H9 (cell line): ENCODE results near the gene ABCA12. TPM values are rescaled to one million over a fixed set of nuclear protein-coding genes. Genes with fewer than 3 reads are reported as not detected.

Experiments
- DNase-seq: peaks from one replicate; pipeline ENCODE4 v3.0.0-alpha.2; 2017
- H2AFZ ChIP-seq: one replicate; pipeline ENCODE4 v1.6.1; 2013; ENCODE audit warnings: mild to moderate bottlenecking, low read length, control low read depth, moderate library complexity
- H2AK5ac ChIP-seq: 2 replicates; pipeline ENCODE4 v1.6.1; 2013; ENCODE audit warnings: low read length, control low read depth, mixed read lengths; ENCODE audit not compliant: insufficient read length
- H2BK120ac ChIP-seq: one replicate; pipeline ENCODE4 v1.6.1; 2013; ENCODE audit warnings: low read depth, mild to moderate bottlenecking, low read length, control low read depth, inconsistent platforms; ENCODE audit not compliant: poor library complexity, severe bottlenecking
- H2BK12ac ChIP-seq: 2 replicates; pipeline ENCODE4 v1.6.1; 2013; ENCODE audit warnings: low read length, control low read depth, mixed read lengths, low read depth; ENCODE audit not compliant: insufficient read length
- H2BK15ac ChIP-seq: 2 replicates; pipeline ENCODE4 v1.6.1; 2013; ENCODE audit warnings: low read depth, low read length, control low read depth
- H2BK20ac ChIP-seq: one replicate; pipeline ENCODE4 v1.6.1; 2013; ENCODE audit warnings: low read depth, mild to moderate bottlenecking, low read length, control low read depth, inconsistent platforms; ENCODE audit not compliant: poor library complexity, severe bottlenecking
- H2BK5ac ChIP-seq: 2 replicates; pipeline ENCODE4 v1.6.1; 2013; ENCODE audit warnings: low read length, control low read depth, mixed read lengths; ENCODE audit not compliant: insufficient read length
- H3K14ac ChIP-seq: 2 replicates; pipeline ENCODE4 v1.6.1; 2013; ENCODE audit warnings: low read length, control low read depth; ENCODE audit not compliant: insufficient read depth
- H3K18ac ChIP-seq: 2 replicates; pipeline ENCODE4 v1.6.1; 2013; ENCODE audit warnings: low read depth, mild to moderate bottlenecking, mixed read lengths, low read length, control low read depth; ENCODE audit not compliant: insufficient read length
- H3K23ac ChIP-seq: 2 replicates; pipeline ENCODE4 v1.6.1; 2013; ENCODE audit warnings: low read length, control low read depth, mixed read lengths, low read depth; ENCODE audit not compliant: insufficient read length
- H3K23me2 ChIP-seq: 2 replicates; pipeline ENCODE4 v1.6.1; 2013; ENCODE audit warnings: low read depth, mild to moderate bottlenecking, mixed read lengths, low read length, control low read depth; ENCODE audit not compliant: insufficient read length, poor library complexity, severe bottlenecking
- H3K27ac ChIP-seq: 2 replicates; pipeline ENCODE4 v1.5.1; 2013; ENCODE audit warnings: low read length, control low read depth, mixed read lengths, low read depth; ENCODE audit not compliant: insufficient read length
- H3K27me3 ChIP-seq: 2 replicates; pipeline ENCODE4 v1.6.1; 2013; ENCODE audit warnings: low read length, control low read depth, inconsistent platforms; ENCODE audit not compliant: insufficient read depth
- H3K4ac ChIP-seq: 2 replicates; pipeline ENCODE4 v1.6.1; 2013; ENCODE audit warnings: low read depth, mild to moderate bottlenecking, control low read depth, inconsistent platforms, low read length, moderate library complexity
- H3K4me1 ChIP-seq: 2 replicates; pipeline ENCODE4 v1.6.1; 2013; ENCODE audit warnings: low read length, control low read depth, inconsistent platforms; ENCODE audit not compliant: insufficient read depth
- H3K4me2 ChIP-seq: 2 replicates; pipeline ENCODE4 v1.6.1; 2013; ENCODE audit warnings: low read length, control low read depth, mixed read lengths; ENCODE audit not compliant: insufficient read length, insufficient read depth
- H3K56ac ChIP-seq: 2 replicates; pipeline ENCODE4 v1.6.1; 2013; ENCODE audit warnings: low read depth, mild to moderate bottlenecking, mixed read lengths, low read length, control low read depth; ENCODE audit not compliant: insufficient read length
- H3K79me1 ChIP-seq: 2 replicates; pipeline ENCODE4 v1.6.1; 2013; ENCODE audit warnings: low read depth, mild to moderate bottlenecking, moderate library complexity, low read length, control low read depth, inconsistent platforms; ENCODE audit not compliant: insufficient read depth, poor library complexity, severe bottlenecking
- H3K79me2 ChIP-seq: 2 replicates; pipeline ENCODE4 v1.6.1; 2013; ENCODE audit warnings: low read length, control low read depth, inconsistent platforms; ENCODE audit not compliant: insufficient read depth
- H3K9ac ChIP-seq: 2 replicates; pipeline ENCODE4 v1.6.1; 2013; ENCODE audit warnings: low read length, control low read depth, mixed read lengths; ENCODE audit not compliant: insufficient read length; ENCODE audit errors: extremely low read depth
- H3K9me3 ChIP-seq: one replicate; pipeline ENCODE4 v1.6.1; 2013; ENCODE audit warnings: low read depth, low read length, inconsistent platforms; ENCODE audit not compliant: control insufficient read depth
- H3T11ph ChIP-seq: one replicate; pipeline ENCODE4 v1.6.1; 2013; ENCODE audit warnings: mild to moderate bottlenecking, low read length, control low read depth, inconsistent platforms
- H4K20me1 ChIP-seq: one replicate; pipeline ENCODE4 v1.6.1; 2013; ENCODE audit not compliant: control insufficient read depth, insufficient read length, insufficient read depth
- H4K5ac ChIP-seq: 2 replicates; pipeline ENCODE4 v1.6.1; 2013; ENCODE audit warnings: low read depth, mild to moderate bottlenecking, mixed read lengths, low read length, control low read depth; ENCODE audit not compliant: insufficient read length
- H4K8ac ChIP-seq: replicated peaks from 2 replicates; pipeline ENCODE4 v1.6.1; 2013; ENCODE audit warnings: low read length, control low read depth, mixed read lengths, low read depth; ENCODE audit not compliant: insufficient read length
- H4K91ac ChIP-seq: 2 replicates; pipeline ENCODE4 v1.6.1; 2013; ENCODE audit warnings: low read depth, mild to moderate bottlenecking, moderate library complexity, mixed read lengths, low read length, control low read depth; ENCODE audit not compliant: insufficient read length
- H3K27ac Mint-ChIP-seq, 3 experiments: 2 replicates in 2 of 3; 3 replicates in 1 of 3; pipeline ENCODE4 v1.8.0; 2020 to 2021; ENCODE audit warnings: mixed read lengths in 3 of 3, mild to moderate bottlenecking in 1 of 3, moderate library complexity in 1 of 3
- H3K27me3 Mint-ChIP-seq: 2 replicates; pipeline ENCODE4 v1.8.0; 2021; ENCODE audit warnings: low read depth, mild to moderate bottlenecking, moderate library complexity, mixed read lengths
- H3K36me3 Mint-ChIP-seq, 3 experiments: 2 replicates in 2 of 3; 3 replicates in 1 of 3; pipeline ENCODE4 v1.8.0; 2020 to 2021; ENCODE audit warnings: low read depth in 3 of 3, mixed read lengths in 3 of 3; ENCODE audit not compliant: insufficient read depth in 1 of 3
- H3K4me1 Mint-ChIP-seq, 2 experiments: 2 replicates each; pipeline ENCODE4 v1.8.0; 2020; ENCODE audit warnings: mixed read lengths in 2 of 2
- H3K4me3 Mint-ChIP-seq, 2 experiments: 2 replicates in 1 of 2; 3 replicates in 1 of 2; pipeline ENCODE4 v1.8.0; 2020 to 2021; ENCODE audit warnings: mild to moderate bottlenecking in 2 of 2, mixed read lengths in 2 of 2, moderate library complexity in 1 of 2
- H3K9me3 Mint-ChIP-seq, 2 experiments: 2 replicates in 1 of 2; 3 replicates in 1 of 2; pipeline ENCODE4 v1.8.0; 2020; ENCODE audit warnings: mild to moderate bottlenecking in 2 of 2, mixed read lengths in 2 of 2, moderate library complexity in 1 of 2
- WGBS: extraction: QIAGEN DNeasy Blood & Tissue Kit; methylation state at CpG from one replicate; pipeline ENCODE4 v1.1.7; 2013; ENCODE audit warnings: missing lambda C conversion rate, low lambda C conversion rate, mixed read lengths; ENCODE audit not compliant: insufficient read length; ENCODE audit errors: extremely low coverage; 5-methylcytosine and 5-hydroxymethylcytosine counted together
- total RNA-seq: library from RNA; stranded (reverse); gene quantifications from 2 replicates; pipeline ENCODE4 v1.2.1, GENCODE V29; 2021
- TF ChIP-seq, protein P1 (sequence below): fragments of 200-600 bp; sonication (generic); conservative IDR thresholded peaks from 3 replicates; pipeline ENCODE4 v1.8.0; 2021; ENCODE audit warnings: antibody characterized with exemption, mild to moderate bottlenecking

The ABCA12 gene
- total RNA-seq, 1 experiment from 2014 or later: not detected

DNA sequence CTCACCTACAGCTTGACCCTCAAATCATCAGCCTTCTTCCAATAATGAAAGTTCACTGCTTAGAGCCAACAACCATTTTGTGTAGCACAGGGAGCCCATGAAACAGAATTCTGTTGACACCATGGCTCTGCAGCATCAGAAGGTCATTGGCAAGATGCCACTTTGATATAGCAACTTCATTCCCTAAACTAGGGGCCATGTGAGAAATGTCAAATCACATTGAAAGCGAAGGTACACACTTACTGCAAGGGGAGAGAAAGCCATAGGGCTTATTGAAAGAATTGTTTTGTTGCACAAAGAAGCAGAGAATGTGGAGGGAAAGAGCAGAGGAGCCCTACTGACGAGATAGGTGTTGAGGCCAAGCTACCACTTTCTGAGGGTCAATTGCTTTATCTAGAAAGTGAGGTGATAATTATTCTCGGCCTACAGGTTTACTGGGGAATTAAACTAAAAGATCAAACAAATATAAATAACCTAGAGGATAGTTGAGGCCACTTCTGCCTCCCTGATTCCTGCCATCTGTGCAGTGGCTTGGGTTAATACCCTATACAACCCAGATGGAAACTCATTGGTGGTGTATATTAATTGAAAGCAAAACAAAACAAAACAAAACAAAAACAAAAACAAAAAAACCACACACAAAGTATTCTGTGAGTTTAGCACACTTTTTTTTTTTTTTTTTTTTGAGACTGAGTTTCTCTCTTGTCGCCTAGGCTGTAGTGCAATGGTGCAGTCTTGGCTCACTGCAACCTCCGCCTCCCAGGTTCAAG is 5.9 kb upstream of the ABCA12 start:
- no peaks in the 10 kb centered on the region for H3K9me3 ChIP-seq
- no peaks in the 10 kb centered on the region for H3K4me1 Mint-ChIP-seq
- no CpG with 5 or more reads among the region's 5 CpGs for WGBS
- no peak overlapping the region for H3K27ac Mint-ChIP-seq
- no peak overlapping the region for H2BK12ac ChIP-seq
- H3K9me3 Mint-ChIP-seq: no peaks in the 10 kb centered on the region; a peak in 1 of 5 replicates
- no peaks in the 10 kb centered on the region for H3K36me3 Mint-ChIP-seq
- H3K56ac ChIP-seq: no peak overlapping the region
- no peak overlapping the region for H2AFZ ChIP-seq
- no peaks in the 10 kb centered on the region for H4K20me1 ChIP-seq
- H3K79me1 ChIP-seq: no peaks in the 10 kb centered on the region
- no peak overlapping the region for H3K14ac ChIP-seq
- TF ChIP-seq, protein P1, sequence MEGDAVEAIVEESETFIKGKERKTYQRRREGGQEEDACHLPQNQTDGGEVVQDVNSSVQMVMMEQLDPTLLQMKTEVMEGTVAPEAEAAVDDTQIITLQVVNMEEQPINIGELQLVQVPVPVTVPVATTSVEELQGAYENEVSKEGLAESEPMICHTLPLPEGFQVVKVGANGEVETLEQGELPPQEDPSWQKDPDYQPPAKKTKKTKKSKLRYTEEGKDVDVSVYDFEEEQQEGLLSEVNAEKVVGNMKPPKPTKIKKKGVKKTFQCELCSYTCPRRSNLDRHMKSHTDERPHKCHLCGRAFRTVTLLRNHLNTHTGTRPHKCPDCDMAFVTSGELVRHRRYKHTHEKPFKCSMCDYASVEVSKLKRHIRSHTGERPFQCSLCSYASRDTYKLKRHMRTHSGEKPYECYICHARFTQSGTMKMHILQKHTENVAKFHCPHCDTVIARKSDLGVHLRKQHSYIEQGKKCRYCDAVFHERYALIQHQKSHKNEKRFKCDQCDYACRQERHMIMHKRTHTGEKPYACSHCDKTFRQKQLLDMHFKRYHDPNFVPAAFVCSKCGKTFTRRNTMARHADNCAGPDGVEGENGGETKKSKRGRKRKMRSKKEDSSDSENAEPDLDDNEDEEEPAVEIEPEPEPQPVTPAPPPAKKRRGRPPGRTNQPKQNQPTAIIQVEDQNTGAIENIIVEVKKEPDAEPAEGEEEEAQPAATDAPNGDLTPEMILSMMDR: no peak
- no peak overlapping the region for H3K18ac ChIP-seq
- H4K5ac ChIP-seq: no peak overlapping the region
- H4K8ac ChIP-seq: no peak overlapping the region
- no peak overlapping the region for H3K23ac ChIP-seq
- H3K4me1 ChIP-seq: no peaks in the 10 kb centered on the region
- H3T11ph ChIP-seq: no peak overlapping the region
- DNase-seq: no peak
- no peak overlapping the region for H2BK120ac ChIP-seq
- H2AK5ac ChIP-seq: no peak overlapping the region
- no peak overlapping the region for H2BK20ac ChIP-seq
- no peak overlapping the region for H3K9ac ChIP-seq
- H3K4ac ChIP-seq: no peak overlapping the region
- no peaks in the 10 kb centered on the region for H3K27me3 ChIP-seq
- no peak overlapping the region for H2BK15ac ChIP-seq
- no peak overlapping the region for H4K91ac ChIP-seq
- no peak overlapping the region for H3K27ac ChIP-seq
- no peaks in the 10 kb centered on the region for H3K23me2 ChIP-seq
- H3K27me3 Mint-ChIP-seq: no peaks in the 10 kb centered on the region; the same call in 1 of the 2 replicates
- H3K4me2 ChIP-seq: no peak overlapping the region
- H3K79me2 ChIP-seq: no peaks in the 10 kb centered on the region
- no peak overlapping the region for H2BK5ac ChIP-seq
- H3K4me3 Mint-ChIP-seq: no peak overlapping the region
